VCaP (cell line): Measurements from ENCODE around the gene MAP3K5.

Source experiments
- H3K27ac ChIP-seq: fragments of 450-650 bp; 2 replicates; pipeline ENCODE4 v1.5.1; 2017
- TF ChIP-seq, protein P1 (sequence below): fragments of 450-650 bp; conservative IDR thresholded peaks from 2 replicates; pipeline ENCODE4 v1.5.1; 2017; ENCODE audit warnings: mild to moderate bottlenecking, moderate library complexity

Gene MAP3K5

GRCh38 chr6:136736281-136736960 lies 55.9 kb downstream of the MAP3K5 start:
- H3K27ac ChIP-seq, result no peak overlapping the region
- TF ChIP-seq, protein P1, sequence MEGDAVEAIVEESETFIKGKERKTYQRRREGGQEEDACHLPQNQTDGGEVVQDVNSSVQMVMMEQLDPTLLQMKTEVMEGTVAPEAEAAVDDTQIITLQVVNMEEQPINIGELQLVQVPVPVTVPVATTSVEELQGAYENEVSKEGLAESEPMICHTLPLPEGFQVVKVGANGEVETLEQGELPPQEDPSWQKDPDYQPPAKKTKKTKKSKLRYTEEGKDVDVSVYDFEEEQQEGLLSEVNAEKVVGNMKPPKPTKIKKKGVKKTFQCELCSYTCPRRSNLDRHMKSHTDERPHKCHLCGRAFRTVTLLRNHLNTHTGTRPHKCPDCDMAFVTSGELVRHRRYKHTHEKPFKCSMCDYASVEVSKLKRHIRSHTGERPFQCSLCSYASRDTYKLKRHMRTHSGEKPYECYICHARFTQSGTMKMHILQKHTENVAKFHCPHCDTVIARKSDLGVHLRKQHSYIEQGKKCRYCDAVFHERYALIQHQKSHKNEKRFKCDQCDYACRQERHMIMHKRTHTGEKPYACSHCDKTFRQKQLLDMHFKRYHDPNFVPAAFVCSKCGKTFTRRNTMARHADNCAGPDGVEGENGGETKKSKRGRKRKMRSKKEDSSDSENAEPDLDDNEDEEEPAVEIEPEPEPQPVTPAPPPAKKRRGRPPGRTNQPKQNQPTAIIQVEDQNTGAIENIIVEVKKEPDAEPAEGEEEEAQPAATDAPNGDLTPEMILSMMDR, result no peak

DNA sequence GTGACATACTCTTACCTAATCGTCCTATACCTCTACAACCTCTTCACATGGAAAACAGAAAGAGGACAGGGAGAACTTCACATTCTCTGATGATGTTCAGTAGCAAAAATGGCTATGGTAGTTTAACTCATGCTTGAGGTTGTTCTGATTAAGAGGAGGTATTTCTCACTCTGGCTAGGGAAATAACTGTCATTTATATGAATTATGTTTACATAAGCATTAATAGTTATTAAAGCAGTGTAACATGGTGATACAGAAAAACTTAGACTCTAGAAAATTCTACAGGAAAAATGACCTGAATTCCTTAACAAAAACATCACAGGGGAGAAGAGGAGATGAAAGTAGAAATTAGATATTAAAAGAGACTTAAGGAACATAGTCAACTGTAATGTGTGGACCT lies 57.3 kb downstream of the MAP3K5 start:
- TF ChIP-seq, protein P1, result no peak
- no peak overlapping the region for H3K27ac ChIP-seq

GRCh38 chr6:136732889-136733288 lies 59.4 kb downstream of the MAP3K5 start:
- no peak overlapping the region for H3K27ac ChIP-seq
- TF ChIP-seq, protein P1, result no peak

DNA sequence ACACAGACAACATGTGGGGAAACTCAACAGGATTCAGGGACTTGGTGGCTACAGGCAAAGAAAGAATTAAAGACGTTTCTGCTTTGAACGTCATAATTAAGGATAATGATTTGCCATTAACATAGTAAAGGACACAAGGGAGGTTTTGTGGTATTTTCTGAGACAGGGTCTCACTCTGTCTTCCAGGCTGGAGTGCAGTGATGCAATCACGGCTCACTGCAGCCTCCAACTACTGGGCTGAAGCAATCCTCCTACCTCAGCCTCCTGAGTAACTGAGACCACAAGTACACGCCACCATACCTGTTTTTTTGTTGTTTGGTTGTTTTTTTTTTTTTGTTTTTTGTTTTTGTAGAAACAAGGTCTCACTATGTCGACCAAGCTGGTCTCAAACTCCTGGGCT lies 62.4 kb downstream of the MAP3K5 start:
- TF ChIP-seq, protein P1, result no peak

DNA sequence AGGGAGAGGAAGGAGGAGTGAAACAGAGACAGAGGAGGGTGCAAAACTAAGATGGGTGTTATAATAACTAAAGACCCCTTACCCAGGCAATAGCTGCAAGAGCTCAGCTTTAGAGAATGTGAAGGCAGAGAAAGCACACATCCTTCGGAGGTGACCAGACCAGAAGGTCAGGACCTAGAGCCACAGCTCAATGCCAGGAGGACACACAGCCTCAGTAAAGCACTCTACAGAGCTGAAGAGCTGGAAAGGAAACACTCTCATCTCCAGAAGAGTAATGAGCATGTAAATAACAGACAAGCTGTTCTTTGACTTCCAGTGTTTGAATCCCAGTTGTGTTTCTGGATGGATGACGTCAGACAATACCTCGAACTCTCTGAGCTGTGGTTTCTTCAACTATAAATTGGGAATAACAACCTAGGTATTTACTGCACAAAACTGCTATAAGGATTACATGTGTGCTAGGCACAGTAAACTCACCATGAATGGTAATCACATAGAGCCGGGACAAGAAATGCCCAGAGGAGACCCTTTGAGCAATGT lies 63.2 kb downstream of the MAP3K5 start:
- TF ChIP-seq, protein P1, result no peak
- H3K27ac ChIP-seq, result no peak overlapping the region

More for the DNA sequence above, 62.4 kb downstream of the MAP3K5 start:
- H3K27ac ChIP-seq, result no peak overlapping the region

GRCh38 chr6:136728033-136728939 lies 64.0 kb downstream of the MAP3K5 start:
- TF ChIP-seq, protein P1, result no peak
- peak overlapping the region; percentile 65 for H3K27ac ChIP-seq
